Activated gamma-delta T cell treated with Interleukin-2 at 50 U/mL for 16 hours (primary cell): ENCODE measurements around the gene NR6A1.

ENCODE experiments used
- DNase-seq: peaks from one replicate; pipeline ENCODE4 v3.0.0-alpha.2; 2020

Gene NR6A1

GRCh38 chr9:124512806-124513204 lies 258.3 kb downstream of the NR6A1 start:
- no peak for DNase-seq

GRCh38 chr9:124511891-124512805 lies 259.0 kb downstream of the NR6A1 start:
- DNase-seq = no peak

- DNase-seq = no peak
Observed at GRCh38 chr9:124511426-124511840, 259.7 kb downstream of the NR6A1 start.

GRCh38 chr9:124510650-124511425 lies 260.3 kb downstream of the NR6A1 start:
- no peak for DNase-seq

GRCh38 chr9:124507880-124508423 lies 263.2 kb downstream of the NR6A1 start:
- no peak for DNase-seq

- DNase-seq = no peak
Observed at GRCh38 chr9:124506931-124507879, 263.9 kb downstream of the NR6A1 start, which contains the start of gene NR5A1. NR5A1 (minus strand) TSS chr9:124507399; CDS start chr9:124503395, 4,004 bp downstream.

- no peak for DNase-seq
Observed at GRCh38 chr9:124506433-124506832, 264.7 kb downstream of the NR6A1 start.

- no peak for DNase-seq
Observed at GRCh38 chr9:124505901-124506346, 265.2 kb downstream of the NR6A1 start.

- DNase-seq = no peak
Observed at GRCh38 chr9:124505006-124505900, 265.9 kb downstream of the NR6A1 start.

GRCh38 chr9:124504530-124505005 lies 266.5 kb downstream of the NR6A1 start:
- no peak for DNase-seq

GRCh38 chr9:124503713-124504529 lies 267.2 kb downstream of the NR6A1 start:
- no peak for DNase-seq

GRCh38 chr9:124502711-124503702 lies 268.1 kb downstream of the NR6A1 start:
- DNase-seq = no peak

- DNase-seq = no peak
Observed at GRCh38 chr9:124501771-124502320, 269.3 kb downstream of the NR6A1 start.

GRCh38 chr9:124500796-124501611 lies 270.1 kb downstream of the NR6A1 start:
- no peak for DNase-seq

- DNase-seq = no peak
Observed at GRCh38 chr9:124500028-124500795, 270.9 kb downstream of the NR6A1 start.

GRCh38 chr9:124499216-124499615 lies 271.9 kb downstream of the NR6A1 start:
- no peak for DNase-seq
